SH-SY5Y (cell line): ENCODE measurements around the gene EXOSC6.

ENCODE experiments used
- GATA2 ChIP-seq: IDR thresholded peaks from 2 replicates; pipeline ENCODE4 v1.6.1; 2011; ENCODE audit warnings: mild to moderate bottlenecking, low read depth, low read length
- GATA3 ChIP-seq: IDR thresholded peaks from 2 replicates; pipeline ENCODE4 v1.6.1; 2011; ENCODE audit warnings: low read depth, mild to moderate bottlenecking, low read length, moderate library complexity

Gene EXOSC6

DNA sequence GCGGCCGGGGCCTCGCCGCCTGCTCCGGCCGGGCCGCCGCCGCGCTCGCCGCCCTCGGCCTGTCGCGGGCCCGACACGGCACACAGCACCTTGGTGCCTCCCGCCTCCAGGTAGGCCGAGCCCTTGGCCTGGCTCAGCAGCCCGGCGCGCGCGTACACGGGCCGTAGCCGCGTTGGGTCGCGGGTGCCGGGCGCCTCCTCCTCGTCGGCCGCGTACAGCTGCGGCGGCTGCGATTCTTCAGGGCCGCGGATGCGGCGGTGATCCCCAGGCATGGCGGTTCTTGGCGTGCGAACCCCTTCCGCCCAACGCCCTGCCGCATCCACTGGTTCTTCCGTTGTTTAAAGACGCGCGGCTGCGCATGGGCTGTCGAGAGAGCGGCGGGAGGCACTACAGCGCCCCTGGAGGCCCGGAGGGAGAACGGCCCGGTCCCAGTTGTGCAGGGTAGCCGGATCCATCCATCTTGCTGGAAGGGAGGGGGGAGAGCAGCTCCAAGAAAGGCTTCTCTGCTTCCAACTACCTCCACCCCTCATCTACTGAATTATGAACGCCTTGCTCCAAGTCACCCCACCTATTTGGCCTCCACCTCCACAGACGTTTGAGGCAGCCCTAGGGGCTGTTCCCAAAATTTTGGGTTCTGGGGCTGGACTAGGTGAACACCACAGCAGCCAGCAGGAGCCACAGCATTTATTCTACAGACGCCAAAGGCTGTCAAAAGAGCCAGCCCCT, at the start of gene EXOSC6:
EXOSC6 (minus strand) TSS at position 312 of the 726 bp plus-strand sequence; CDS start at position 272, 40 bp downstream.
- TF ChIP-seq GATA2: no peak
- TF ChIP-seq GATA3: no peak

DNA sequence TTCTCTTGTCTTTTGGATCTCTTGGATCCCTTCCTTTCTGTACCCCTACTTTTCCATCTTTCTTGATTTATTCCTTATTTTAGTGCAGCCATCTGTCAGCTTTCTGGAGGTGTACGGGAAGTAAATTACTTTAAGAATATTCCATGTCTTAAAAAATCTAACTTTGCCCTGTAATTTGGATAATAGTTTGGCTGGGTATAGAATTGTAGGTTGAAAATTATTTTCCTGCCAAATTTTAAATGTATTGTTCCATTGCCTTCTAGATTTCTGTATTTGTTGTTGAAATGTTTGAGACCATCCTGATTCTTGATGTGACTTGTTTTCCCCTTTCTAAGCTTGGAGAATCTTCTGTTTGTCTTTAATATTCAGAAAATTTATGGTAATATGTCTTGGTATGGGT, 49.4 kb upstream of the EXOSC6 start:
- no peak for TF ChIP-seq GATA3
- TF ChIP-seq GATA2: no peak

DNA sequence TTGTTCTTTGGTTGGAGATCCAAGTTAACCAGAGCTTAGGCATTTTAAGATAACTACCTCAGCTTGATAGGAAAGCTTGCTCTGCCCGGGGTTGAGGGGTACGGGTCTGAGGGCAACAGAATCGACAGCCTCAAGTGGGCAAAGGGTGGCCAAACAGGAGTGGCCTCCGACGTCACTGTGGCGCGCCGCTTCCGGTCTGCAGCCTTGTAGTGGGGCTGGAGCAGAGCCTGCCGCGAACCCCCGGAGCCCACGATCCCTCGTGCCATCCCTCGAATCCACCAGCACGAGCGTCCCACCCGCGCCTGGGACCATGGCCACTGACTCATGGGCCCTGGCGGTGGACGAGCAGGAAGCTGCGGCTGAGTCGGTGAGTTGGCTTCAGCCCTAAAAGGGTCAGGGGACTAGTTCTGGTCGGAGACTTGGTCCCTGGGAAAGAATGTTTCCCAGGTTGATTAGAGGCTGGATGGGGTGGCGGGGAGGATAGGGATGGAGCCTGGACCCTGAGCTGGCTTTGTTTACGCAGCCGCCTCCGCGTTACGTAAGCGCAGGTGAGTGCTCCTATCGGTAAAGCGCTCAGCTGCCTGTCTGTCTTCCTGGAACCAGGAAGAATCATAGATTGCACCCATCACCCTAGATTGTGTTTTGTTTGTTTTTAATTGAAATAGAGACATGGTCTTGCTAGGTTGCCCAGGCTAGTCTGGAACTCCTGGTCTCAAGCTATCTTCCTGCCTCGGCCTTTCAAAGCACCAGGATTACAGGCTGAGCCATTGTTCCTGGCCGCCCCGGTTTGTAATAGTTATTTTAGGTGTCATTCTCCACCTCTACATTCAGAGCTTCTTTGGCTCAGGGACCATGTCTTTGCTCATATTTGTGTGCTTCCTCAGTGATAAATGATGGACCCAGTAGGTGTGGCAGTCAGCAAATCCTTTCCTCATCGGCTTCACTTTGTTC, 47.5 kb upstream of the EXOSC6 start, which contains the start of gene DDX19B:
DDX19B (plus strand) TSS at position 199 of the 951 bp plus-strand sequence; CDS start at position 311, 112 bp downstream.
- TF ChIP-seq GATA3 (no peak), GATA2 (0 out of 2 replicates have a peak, but pooled peaks have one; percentile 6)

DNA sequence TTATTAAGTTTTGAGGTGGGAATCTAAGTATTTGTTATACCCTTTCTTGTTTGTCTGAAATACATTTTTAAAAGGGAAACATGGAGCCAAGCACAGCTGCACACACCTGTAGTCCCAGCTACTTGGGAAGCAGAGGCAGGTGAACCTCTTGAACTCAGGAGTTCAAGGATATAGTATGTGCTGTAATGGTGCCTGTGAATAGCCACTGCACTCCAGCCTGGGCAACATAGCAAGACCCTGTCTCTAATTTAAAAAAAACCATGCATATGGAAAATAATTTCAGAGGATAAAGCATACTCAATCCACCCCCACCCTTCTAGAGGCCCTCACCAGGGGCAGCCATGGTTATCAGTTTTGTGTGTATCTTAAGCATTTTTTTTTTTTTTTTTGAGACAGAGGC, 43.9 kb upstream of the EXOSC6 start:
- TF ChIP-seq GATA2 (no peak), GATA3 (no peak)

DNA sequence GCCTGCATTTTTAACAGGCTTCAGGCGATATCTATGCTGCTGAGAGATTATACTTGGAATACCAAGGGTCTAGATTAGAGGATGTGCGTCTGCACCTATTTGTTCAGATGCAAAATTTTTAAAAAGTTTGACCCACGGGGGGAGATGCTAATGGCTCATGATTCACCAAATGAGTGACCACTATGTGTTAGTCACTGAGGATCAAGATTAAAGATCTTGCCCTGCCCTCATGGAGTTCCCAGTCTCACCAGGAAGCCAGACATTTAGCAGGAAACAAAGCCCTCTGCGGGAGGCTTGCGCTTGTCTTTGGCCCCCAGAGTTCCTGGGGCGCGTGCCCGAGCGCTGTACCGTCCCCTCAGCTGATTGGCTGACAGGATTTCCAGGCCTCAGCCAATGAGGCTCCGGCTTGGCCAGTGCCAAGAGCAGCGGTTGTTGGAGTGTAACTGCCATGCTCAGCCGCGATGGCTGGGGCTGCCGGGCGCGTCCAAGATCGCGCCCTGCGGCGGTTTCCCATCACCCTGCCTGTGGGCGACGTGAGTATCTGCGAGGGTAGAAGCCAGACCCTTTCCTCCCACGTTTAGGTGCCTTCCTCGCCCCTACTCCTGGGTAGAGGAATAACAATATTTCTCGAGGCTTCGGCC, 42.8 kb upstream of the EXOSC6 start:
- TF ChIP-seq GATA2 (no peak), GATA3 (no peak)

DNA sequence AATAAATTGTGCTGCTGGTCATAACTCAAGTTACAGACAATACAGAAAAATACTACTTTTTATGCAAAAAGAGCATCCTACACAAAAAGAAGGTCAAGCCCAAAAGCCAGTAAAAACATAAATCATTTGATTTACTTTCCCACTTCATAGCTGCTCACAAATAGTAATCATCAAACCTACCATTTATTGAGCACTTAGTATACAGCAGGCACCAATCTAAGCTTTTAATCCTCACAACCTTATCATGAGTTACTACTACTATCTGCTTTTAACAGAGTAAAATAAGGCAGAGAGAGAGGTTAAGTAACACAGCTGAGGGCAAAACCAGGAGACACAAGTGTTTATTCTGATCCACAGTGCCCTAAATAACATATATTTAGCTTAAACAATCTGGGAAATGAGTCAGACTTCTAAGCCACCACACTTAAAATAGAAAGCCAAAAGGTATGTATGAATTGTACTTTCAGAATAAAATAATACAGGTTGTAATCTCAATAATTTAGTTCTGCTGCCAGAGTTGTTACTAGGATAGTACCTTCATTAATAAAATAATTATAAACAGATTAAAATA, 39.3 kb upstream of the EXOSC6 start:
- TF ChIP-seq GATA2 (no peak), GATA3 (no peak)

DNA sequence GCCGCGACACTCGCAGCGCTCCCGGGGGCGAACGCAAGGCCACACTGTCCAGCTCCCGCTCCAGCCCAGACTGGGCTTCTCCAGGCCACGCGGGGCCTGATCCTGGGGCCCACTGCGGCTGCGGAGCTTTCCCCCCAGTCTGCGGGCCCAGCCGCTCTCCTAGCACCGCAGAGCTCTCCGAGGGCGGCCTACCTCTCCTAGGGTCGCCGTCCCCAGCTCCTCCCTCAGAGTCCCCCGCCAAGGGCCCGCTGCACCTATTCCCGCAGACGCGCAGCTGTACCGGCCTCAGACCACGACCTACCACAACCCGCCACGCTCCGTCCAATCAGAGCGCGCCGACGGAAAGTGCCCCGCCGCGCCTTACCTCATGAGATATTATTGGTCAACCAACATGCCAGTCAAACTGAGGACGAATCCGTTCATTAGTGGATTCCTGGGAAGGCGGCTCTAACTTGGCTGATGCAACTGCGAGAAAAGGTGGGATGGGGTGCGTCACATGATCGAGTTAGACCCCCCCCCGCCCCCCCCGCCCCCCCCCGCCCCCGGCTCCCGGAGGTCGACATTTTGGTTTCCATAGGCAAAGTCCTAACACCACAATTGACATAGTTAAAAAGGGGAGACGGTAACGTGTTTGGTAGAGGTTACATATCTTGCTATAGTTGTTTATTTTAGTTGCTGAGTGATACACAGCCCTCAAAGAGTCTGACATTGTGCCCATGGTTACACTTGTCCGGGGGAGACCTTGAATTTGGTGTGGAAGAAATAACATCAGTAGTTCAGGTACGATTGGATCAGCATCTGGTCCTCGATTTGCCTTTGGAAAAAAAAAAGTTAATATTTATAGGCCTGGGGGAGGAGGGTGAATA, 37.7 kb upstream of the EXOSC6 start, which contains the start of gene AARS1:
AARS1 (minus strand) TSS at position 278 of the 866 bp plus-strand sequence. CDS start 6,743 bp downstream, outside the sequence.
- no peak for TF ChIP-seq GATA2
- TF ChIP-seq GATA3: no peak

DNA sequence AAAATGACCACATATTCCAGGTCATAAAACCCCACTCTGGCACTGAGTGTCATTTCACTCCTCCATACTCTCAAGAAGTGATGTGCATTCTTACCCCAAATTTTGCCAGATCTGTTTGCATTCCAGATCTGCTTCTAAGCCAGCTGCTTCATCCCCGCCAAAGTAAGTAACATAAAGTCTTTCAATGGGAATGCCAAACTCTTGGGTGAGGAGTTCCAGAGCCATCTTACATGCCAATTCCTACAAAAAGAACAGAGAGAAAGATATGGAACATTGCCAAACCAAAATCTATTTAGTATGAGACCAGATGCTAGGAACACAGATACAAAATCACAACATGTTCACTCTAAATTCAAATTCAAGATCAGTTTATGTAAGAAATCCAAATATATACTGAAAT, 24.7 kb upstream of the EXOSC6 start:
- TF ChIP-seq GATA2 (no peak), GATA3 (no peak)

DNA sequence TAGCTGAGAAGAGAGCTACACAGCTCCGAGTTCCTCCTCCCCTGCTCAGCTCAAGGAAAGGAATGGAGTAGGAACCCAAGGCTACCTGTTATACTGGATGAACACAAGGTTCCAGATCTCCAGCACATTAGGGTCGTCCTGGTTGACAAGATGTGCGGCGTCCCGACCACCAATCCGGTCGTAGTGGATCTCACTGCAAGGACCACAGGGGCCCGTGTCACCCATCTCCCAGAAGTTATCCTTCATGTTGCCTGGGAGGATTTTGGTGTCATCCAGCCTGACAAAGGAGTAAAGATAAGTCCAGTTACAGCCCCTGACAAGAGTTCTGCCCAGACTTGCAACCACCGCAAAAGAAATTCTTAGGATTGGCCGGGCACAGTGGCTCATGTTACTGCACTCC, 20.0 kb upstream of the EXOSC6 start:
- TF ChIP-seq GATA2 (no peak), GATA3 (no peak)

DNA sequence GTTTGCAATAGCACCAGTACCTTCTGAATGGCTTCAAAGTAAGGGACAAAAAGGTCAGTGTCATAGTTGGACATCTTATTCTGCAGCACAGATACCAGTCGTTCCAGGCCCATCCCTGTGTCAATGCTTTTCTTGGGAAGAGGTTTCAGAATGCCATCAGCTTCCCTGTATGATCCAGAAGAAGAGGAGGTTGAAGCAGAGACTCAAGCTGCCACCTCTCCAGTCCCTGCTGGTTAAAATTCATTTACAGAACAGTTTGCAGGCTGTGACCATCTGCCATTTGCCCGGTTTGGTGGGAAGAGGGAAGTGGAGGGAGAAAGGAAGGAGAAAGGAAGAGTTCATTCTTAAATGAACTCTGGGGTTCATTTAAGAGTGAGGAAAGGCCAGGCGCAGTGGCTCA, 18.4 kb upstream of the EXOSC6 start:
- TF ChIP-seq GATA3 (no peak), GATA2 (no peak)

DNA sequence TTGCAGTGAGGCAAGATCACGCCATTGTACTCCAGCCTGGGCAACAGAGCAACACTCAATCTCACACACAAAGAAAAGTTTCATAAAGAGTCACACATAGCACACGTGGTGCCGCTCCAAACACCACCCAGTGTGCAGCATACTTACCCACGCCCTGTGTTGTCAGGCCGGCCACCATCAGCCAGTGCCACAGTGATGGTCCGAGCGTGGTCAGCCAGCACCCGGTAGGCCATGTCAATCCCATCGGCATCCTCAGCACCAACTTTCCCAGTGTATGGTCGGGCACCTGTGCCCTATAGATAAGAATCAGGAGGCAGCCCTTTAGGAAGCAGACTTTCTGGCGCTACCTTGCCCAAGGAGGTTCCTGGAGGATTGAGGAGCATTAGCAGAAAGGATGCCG, 17.7 kb upstream of the EXOSC6 start:
- TF ChIP-seq GATA2: no peak
- no peak for TF ChIP-seq GATA3

DNA sequence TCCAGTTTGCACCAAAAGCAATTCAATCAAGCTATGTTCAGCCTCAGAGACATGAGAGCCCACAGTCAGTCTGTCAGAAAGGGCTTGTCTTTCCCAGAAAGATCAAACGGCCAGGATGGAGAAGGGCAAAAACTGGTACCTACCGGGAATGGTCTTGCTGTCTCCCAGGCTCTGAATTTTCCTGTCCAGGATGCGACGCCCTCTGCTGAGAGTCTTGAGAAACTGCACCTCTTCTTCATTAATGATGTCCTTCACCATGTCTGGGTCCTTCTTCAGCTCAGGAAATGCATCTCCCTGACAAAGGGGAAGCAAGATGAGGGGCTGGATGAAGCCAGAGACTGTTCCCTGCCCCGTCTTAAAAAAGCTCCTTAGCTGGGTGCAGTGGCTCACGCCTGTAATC, 15.8 kb upstream of the EXOSC6 start:
- TF ChIP-seq GATA2 (no peak), GATA3 (no peak)

DNA sequence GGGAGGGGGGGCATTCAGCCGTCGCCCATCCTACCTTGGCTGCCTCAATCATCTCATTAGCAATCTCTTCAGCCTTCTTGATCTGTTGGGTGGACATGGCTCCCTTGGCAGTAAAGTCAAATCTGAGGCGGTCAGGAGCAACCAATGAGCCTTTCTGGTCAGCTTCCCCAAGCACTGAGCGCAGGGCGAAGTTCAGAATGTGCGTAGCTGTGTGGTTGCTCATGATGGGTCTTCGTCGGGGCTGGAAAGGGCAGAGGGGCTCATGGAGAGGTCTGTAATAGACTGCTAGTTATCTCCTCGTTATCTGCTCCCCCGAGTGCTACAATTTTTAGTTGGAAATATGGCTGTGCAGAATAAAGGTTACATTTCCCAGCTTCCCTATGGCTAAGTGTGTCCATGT, 7.2 kb upstream of the EXOSC6 start:
- TF ChIP-seq GATA2 (no peak), GATA3 (no peak)
